ENCODE results near the gene ZBTB7C.

Gene ZBTB7C

GRCh38 chr18:48314690-48315089 lies 94.5 kb downstream of the ZBTB7C start:
- DNase-seq (ENCODE audit: low spot score) = no peak
- no peak for TF ChIP-seq CTCF (IDR thresholded peaks at IDR 0.05; ENCODE audit: extremely low read depth, missing control alignments)

- DNase-seq (ENCODE audit: low spot score) = no peak
- no peak for TF ChIP-seq CTCF (IDR thresholded peaks at IDR 0.05; ENCODE audit: extremely low read depth, missing control alignments)
Measured at GRCh38 chr18:48313792-48314191, 95.4 kb downstream of the ZBTB7C start.

GRCh38 chr18:48312066-48312465 lies 97.1 kb downstream of the ZBTB7C start:
- TF ChIP-seq CTCF (IDR thresholded peaks at IDR 0.05; ENCODE audit: extremely low read depth, missing control alignments) = no peak
- DNase-seq (ENCODE audit: low spot score) = no peak

GRCh38 chr18:48310999-48311398 lies 98.2 kb downstream of the ZBTB7C start:
- DNase-seq (ENCODE audit: low spot score) = no peak
- TF ChIP-seq CTCF (IDR thresholded peaks at IDR 0.05; ENCODE audit: extremely low read depth, missing control alignments) = no peak

- no peak for DNase-seq (ENCODE audit: low spot score)
- TF ChIP-seq CTCF (IDR thresholded peaks at IDR 0.05; ENCODE audit: extremely low read depth, missing control alignments) = no peak
Measured at GRCh38 chr18:48310353-48310752, 98.8 kb downstream of the ZBTB7C start.

GRCh38 chr18:48308755-48309575 lies 100.2 kb downstream of the ZBTB7C start:
- TF ChIP-seq CTCF (IDR thresholded peaks at IDR 0.05; ENCODE audit: extremely low read depth, missing control alignments) = no peak

GRCh38 chr18:48308027-48308635 lies 101.1 kb downstream of the ZBTB7C start:
- no peak for TF ChIP-seq CTCF (IDR thresholded peaks at IDR 0.05; ENCODE audit: extremely low read depth, missing control alignments)
- DNase-seq (ENCODE audit: low spot score) = no peak

More at GRCh38 chr18:48308755-48309575, 100.2 kb downstream of the ZBTB7C start:
- no peak for DNase-seq (ENCODE audit: low spot score)
